GM12891 (cell line): ENCODE results near the gene HEATR9.

Experiments
- POLR2A ChIP-seq: IDR thresholded peaks from 2 replicates; pipeline ENCODE4 v1.6.1; 2011; ENCODE audit warnings: low read depth, low read length, control low read depth
- POLR2AphosphoS5 ChIP-seq: IDR thresholded peaks from 2 replicates; pipeline ENCODE4 v1.6.1; 2011; ENCODE audit warnings: low read depth, low read length, control low read depth
- POU2F2 ChIP-seq: IDR thresholded peaks from 2 replicates; pipeline ENCODE4 v1.6.1; 2011; ENCODE audit warnings: low read depth, mild to moderate bottlenecking, control low read depth, low read length, moderate library complexity

- TF ChIP-seq POU2F2 (no peak), POLR2AphosphoS5 (no peak), POLR2A (no peak)
Observed at GRCh38 chr17:35847006-35847405, 21.7 kb downstream of the HEATR9 start.
